ENCODE results near the gene DOCK4.

The DOCK4 gene

GRCh38 chr7:112248598-112248997 lies 42.4 kb upstream of the DOCK4 start:
- ChIA-PET POLR2A (no interaction called here), CTCF (no interaction called here)
- no peak for TF ChIP-seq FOXA1 (IDR thresholded peaks at IDR 0.05)
- no peak for TF ChIP-seq ZNF384 (IDR thresholded peaks at IDR 0.05)
- TF ChIP-seq, protein P1, sequence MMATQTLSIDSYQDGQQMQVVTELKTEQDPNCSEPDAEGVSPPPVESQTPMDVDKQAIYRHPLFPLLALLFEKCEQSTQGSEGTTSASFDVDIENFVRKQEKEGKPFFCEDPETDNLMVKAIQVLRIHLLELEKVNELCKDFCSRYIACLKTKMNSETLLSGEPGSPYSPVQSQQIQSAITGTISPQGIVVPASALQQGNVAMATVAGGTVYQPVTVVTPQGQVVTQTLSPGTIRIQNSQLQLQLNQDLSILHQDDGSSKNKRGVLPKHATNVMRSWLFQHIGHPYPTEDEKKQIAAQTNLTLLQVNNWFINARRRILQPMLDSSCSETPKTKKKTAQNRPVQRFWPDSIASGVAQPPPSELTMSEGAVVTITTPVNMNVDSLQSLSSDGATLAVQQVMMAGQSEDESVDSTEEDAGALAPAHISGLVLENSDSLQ (IDR thresholded peaks at IDR 0.05): no peak
- no peak for TF ChIP-seq FOXM1 (IDR thresholded peaks at IDR 0.05; ENCODE audit: borderline replicate concordance)
- TF ChIP-seq L3MBTL2 (conservative IDR thresholded peaks at IDR 0.05): no peak
- no peak for TF ChIP-seq TARDBP (IDR thresholded peaks at IDR 0.05)
- no peak for TF ChIP-seq FOXK2 (IDR thresholded peaks at IDR 0.05)
- no peak for TF ChIP-seq HDGF (IDR thresholded peaks at IDR 0.05; ENCODE audit: borderline replicate concordance)
- no peak for TF ChIP-seq SP1 (IDR thresholded peaks at IDR 0.05)
- TF ChIP-seq ARNT (IDR thresholded peaks at IDR 0.05): no peak
- TF ChIP-seq ELF4 (IDR thresholded peaks at IDR 0.05): no peak
- TF ChIP-seq CTBP1 (IDR thresholded peaks at IDR 0.05; ENCODE audit: borderline replicate concordance): no peak
- no peak for DNase-seq (ENCODE audit: extremely low spot score)

- TF ChIP-seq FOXK2 (IDR thresholded peaks at IDR 0.05): no peak
- no peak for TF ChIP-seq NFRKB (IDR thresholded peaks at IDR 0.05)
- TF ChIP-seq ARNT (IDR thresholded peaks at IDR 0.05): no peak
- DNase-seq (ENCODE audit: extremely low spot score): no peak
- ChIA-PET CTCF (interaction anchor here (1.1 kb wide), 1 partner anchor 11 kb away, joined by 3 read pairs; no protein-coding TSS in a partner anchor), POLR2A (no interaction called here)
Observed at GRCh38 chr7:112238852-112239610, 32.8 kb upstream of the DOCK4 start.

DNA sequence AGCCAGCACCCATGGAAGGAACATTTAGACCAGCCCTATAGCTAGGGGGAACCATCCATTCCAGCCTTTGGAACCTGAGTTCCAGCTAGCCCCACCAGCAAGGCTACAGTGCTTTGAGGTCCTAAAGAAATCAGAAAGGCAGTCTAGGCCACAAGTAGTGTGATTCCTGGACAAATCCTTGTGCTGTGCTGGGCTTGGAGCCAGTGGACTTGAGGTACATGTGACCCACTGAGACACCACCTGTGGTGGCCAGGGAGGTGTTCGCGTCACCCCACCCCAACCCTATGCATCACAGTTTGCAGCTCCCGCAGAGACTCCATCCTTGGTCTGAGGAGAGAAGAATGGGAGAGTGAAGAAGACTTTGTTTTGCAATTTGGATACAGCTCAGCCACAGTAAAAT lies 32.1 kb upstream of the DOCK4 start:
- CTCF ChIA-PET: interaction anchor here (1.1 kb wide), 1 partner anchor 12 kb away, joined by 3 read pairs; no protein-coding TSS in a partner anchor
- DNase-seq (ENCODE audit: extremely low spot score): no peak
- POLR2A ChIA-PET: no interaction called here
- TF ChIP-seq ELF4 (IDR thresholded peaks at IDR 0.05) (no peak), BHLHE40 (IDR thresholded peaks at IDR 0.05; ENCODE audit: borderline replicate concordance) (no peak), ARNT (IDR thresholded peaks at IDR 0.05) (no peak), LEF1 (IDR thresholded peaks at IDR 0.05; ENCODE audit: borderline replicate concordance) (no peak), ZNF384 (IDR thresholded peaks at IDR 0.05) (no peak), NFRKB (IDR thresholded peaks at IDR 0.05) (no peak), TARDBP (IDR thresholded peaks at IDR 0.05) (no peak), L3MBTL2 (conservative IDR thresholded peaks at IDR 0.05) (no peak), SUZ12 (IDR thresholded peaks at IDR 0.05) (no peak), FOXA1 (IDR thresholded peaks at IDR 0.05) (no peak), CTBP1 (IDR thresholded peaks at IDR 0.05; ENCODE audit: borderline replicate concordance) (no peak), HDGF (IDR thresholded peaks at IDR 0.05; ENCODE audit: borderline replicate concordance) (no peak), SP1 (IDR thresholded peaks at IDR 0.05) (no peak), FOXK2 (IDR thresholded peaks at IDR 0.05) (no peak), FOXM1 (IDR thresholded peaks at IDR 0.05; ENCODE audit: borderline replicate concordance) (no peak)
- TF ChIP-seq, protein P1 (IDR thresholded peaks at IDR 0.05): no peak

DNA sequence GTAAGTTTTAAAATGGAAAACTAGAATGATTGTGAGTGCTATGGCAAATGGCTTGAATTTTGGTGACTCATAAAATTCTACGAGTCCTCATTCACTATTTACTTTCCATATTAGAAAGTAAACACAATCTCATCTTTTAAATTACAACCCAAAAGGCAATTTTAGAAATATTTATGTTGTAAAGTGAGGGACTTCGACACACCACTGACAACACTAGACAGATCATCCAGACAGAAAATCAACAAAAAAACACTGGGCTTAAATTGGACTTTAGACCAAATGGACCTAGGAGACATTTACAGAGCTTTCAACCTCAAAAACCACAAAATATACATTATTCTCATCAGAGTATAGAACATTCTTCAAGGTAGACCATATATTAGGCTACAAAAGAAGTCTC lies 30.4 kb upstream of the DOCK4 start:
- POLR2A ChIA-PET: no interaction called here
- TF ChIP-seq, protein P1 (IDR thresholded peaks at IDR 0.05): no peak
- TF ChIP-seq ELF4 (IDR thresholded peaks at IDR 0.05) (no peak), NFRKB (IDR thresholded peaks at IDR 0.05) (no peak), ARNT (IDR thresholded peaks at IDR 0.05) (no peak), L3MBTL2 (conservative IDR thresholded peaks at IDR 0.05) (no peak), TARDBP (IDR thresholded peaks at IDR 0.05) (no peak), HDGF (IDR thresholded peaks at IDR 0.05; ENCODE audit: borderline replicate concordance) (no peak), FOXK2 (IDR thresholded peaks at IDR 0.05) (no peak), FOXM1 (IDR thresholded peaks at IDR 0.05; ENCODE audit: borderline replicate concordance) (no peak), FOXA1 (IDR thresholded peaks at IDR 0.05) (no peak), BHLHE40 (IDR thresholded peaks at IDR 0.05; ENCODE audit: borderline replicate concordance) (no peak), CTBP1 (IDR thresholded peaks at IDR 0.05; ENCODE audit: borderline replicate concordance) (no peak), SUZ12 (IDR thresholded peaks at IDR 0.05) (no peak), LEF1 (IDR thresholded peaks at IDR 0.05; ENCODE audit: borderline replicate concordance) (no peak), ZNF384 (IDR thresholded peaks at IDR 0.05) (no peak), SP1 (IDR thresholded peaks at IDR 0.05) (no peak)
- DNase-seq (ENCODE audit: extremely low spot score): no peak
- CTCF ChIA-PET: no interaction called here

DNA sequence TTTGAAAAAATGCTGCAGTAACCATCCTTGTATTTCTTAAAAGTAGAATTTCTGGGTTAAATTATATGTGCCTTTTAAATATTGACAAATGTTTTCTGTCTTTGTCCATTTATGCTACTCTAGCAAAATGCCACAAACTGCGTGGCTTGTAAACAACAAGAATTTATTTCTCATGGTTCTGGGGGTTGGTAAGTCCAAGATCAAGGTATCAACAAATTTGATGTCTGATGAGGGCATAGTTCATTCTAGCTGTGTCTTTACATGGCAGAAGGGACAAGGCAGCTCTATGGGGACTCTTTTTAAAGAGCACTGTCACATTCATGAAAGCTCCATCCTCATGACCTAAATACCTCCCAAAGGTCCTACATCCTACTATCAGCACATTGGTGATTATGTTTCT lies 27.9 kb upstream of the DOCK4 start:
- CTCF ChIA-PET: no interaction called here

More for the DNA sequence above, 27.9 kb upstream of the DOCK4 start:
- TF ChIP-seq HDGF (IDR thresholded peaks at IDR 0.05; ENCODE audit: borderline replicate concordance) (no peak), ARNT (IDR thresholded peaks at IDR 0.05) (no peak), NFRKB (IDR thresholded peaks at IDR 0.05) (no peak), CTBP1 (IDR thresholded peaks at IDR 0.05; ENCODE audit: borderline replicate concordance) (no peak), FOXK2 (IDR thresholded peaks at IDR 0.05) (no peak), ZNF384 (IDR thresholded peaks at IDR 0.05) (no peak), TARDBP (IDR thresholded peaks at IDR 0.05) (no peak), SP1 (IDR thresholded peaks at IDR 0.05) (no peak), LEF1 (IDR thresholded peaks at IDR 0.05; ENCODE audit: borderline replicate concordance) (no peak), ELF4 (IDR thresholded peaks at IDR 0.05) (no peak), BHLHE40 (IDR thresholded peaks at IDR 0.05; ENCODE audit: borderline replicate concordance) (no peak)
- POLR2A ChIA-PET: no interaction called here
- DNase-seq (ENCODE audit: extremely low spot score): no peak
